ENCODE results near the gene ZNF521.

- TF ChIP-seq EZH2 (IDR thresholded peaks at IDR 0.05; ENCODE audit: low read depth, unreplicated experiment), result no peak
- TF ChIP-seq CTCF (conservative IDR thresholded peaks at IDR 0.05; ENCODE audit: low read depth in 2 of 2), result no peak
- no peak for TF ChIP-seq REST (IDR thresholded peaks at IDR 0.05; ENCODE audit: unreplicated experiment)
- TF ChIP-seq POLR2AphosphoS5 (IDR thresholded peaks at IDR 0.05; ENCODE audit: low read depth), result no peak
- TF ChIP-seq NANOG (IDR thresholded peaks at IDR 0.05; ENCODE audit: borderline replicate concordance), result no peak
- TF ChIP-seq EZH2phosphoT487 (IDR thresholded peaks at IDR 0.05; ENCODE audit: unreplicated experiment), result no peak
- no peak for TF ChIP-seq JUNB (IDR thresholded peaks at IDR 0.05; ENCODE audit: unreplicated experiment)
- no peak for TF ChIP-seq ZNF331 (CRISPR knock-in tag; IDR thresholded peaks at IDR 0.05; ENCODE audit: low read depth)
- TF ChIP-seq CREB1 (CRISPR knock-in tag; IDR thresholded peaks at IDR 0.05; ENCODE audit: low read depth), result no peak
- TF ChIP-seq ETS1 (IDR thresholded peaks at IDR 0.05), result no peak
- no peak for TF ChIP-seq STAT1 (IDR thresholded peaks at IDR 0.05; ENCODE audit: unreplicated experiment)
- no peak for TF ChIP-seq ZNF114 (CRISPR knock-in tag; IDR thresholded peaks at IDR 0.05)
Observed at GRCh38 chr18:25019086-25019860, 332.7 kb downstream of the ZNF521 start.

Measured in GM23338 (cell line).